Smooth muscle cell (in vitro differentiated cells): ENCODE results near the gene CFAP77. TPM values are rescaled to one million over a fixed set of nuclear protein-coding genes. Genes with fewer than 3 reads are reported as not detected.

Experiments
- DNase-seq: peaks from one replicate; lab custom pipeline; 2025; ENCODE audit not compliant: unreplicated experiment; lab: John Stamatoyannopoulos, UW
- H2AFZ ChIP-seq: fragments of 200-600 bp; sonication (generic); 2 replicates; pipeline ENCODE4 v1.6.0; 2016; ENCODE audit warnings: antibody characterized with exemption, low read depth, mild to moderate bottlenecking
- H3F3A ChIP-seq: fragments of 200-600 bp; sonication (generic); 2 replicates; pipeline ENCODE4 v1.6.0; 2017; ENCODE audit warnings: antibody characterized with exemption, low read depth
- H3K27ac ChIP-seq: fragments of 200-600 bp; sonication (generic); 2 replicates; pipeline ENCODE4 v1.5.1; 2016; ENCODE audit warnings: low read depth, mild to moderate bottlenecking
- H3K27me3 ChIP-seq: fragments of 200-600 bp; sonication (generic); 2 replicates; pipeline ENCODE4 v1.6.1; 2016; ENCODE audit warnings: low read depth, mild to moderate bottlenecking
- H3K36me3 ChIP-seq: fragments of 200-600 bp; sonication (generic); 2 replicates; pipeline ENCODE4 v1.5.1; 2016; ENCODE audit warnings: low read depth
- H3K4me1 ChIP-seq: fragments of 200-600 bp; sonication (generic); 2 replicates; pipeline ENCODE4 v1.5.1; 2016; ENCODE audit warnings: low read depth
- H3K4me2 ChIP-seq: fragments of 200-600 bp; sonication (generic); 2 replicates; pipeline ENCODE4 v1.6.0; 2016; ENCODE audit warnings: mild to moderate bottlenecking
- H3K4me3 ChIP-seq: fragments of 200-600 bp; sonication (generic); 2 replicates; pipeline ENCODE4 v1.5.1; 2016; ENCODE audit warnings: mild to moderate bottlenecking
- H3K79me2 ChIP-seq: fragments of 200-600 bp; sonication (generic); 2 replicates; pipeline ENCODE4 v1.6.0; 2016; ENCODE audit warnings: low read depth, mild to moderate bottlenecking
- H3K9ac ChIP-seq: fragments of 200-600 bp; sonication (generic); 2 replicates; pipeline ENCODE4 v1.6.0; 2016; ENCODE audit warnings: low read depth
- H3K9me3 ChIP-seq: fragments of 200-600 bp; sonication (generic); replicated peaks from 2 replicates; pipeline ENCODE4 v1.5.1; 2016; ENCODE audit warnings: low read depth
- H4K20me1 ChIP-seq: fragments of 200-600 bp; sonication (generic); 2 replicates; pipeline ENCODE4 v1.6.0; 2016; ENCODE audit warnings: low read depth
- CTCF ChIP-seq: fragments of 200-600 bp; sonication (generic); IDR thresholded peaks from 2 replicates; pipeline ENCODE4 v1.5.1; 2017; ENCODE audit warnings: borderline replicate concordance, mild to moderate bottlenecking, antibody characterized with exemption; ENCODE audit not compliant: insufficient read depth, poor library complexity, severe bottlenecking
- WGBS: methylation state at CpG from one replicate; pipeline ENCODE4 v1.1.7; 2016; ENCODE audit warnings: low lambda C conversion rate; 5-methylcytosine and 5-hydroxymethylcytosine counted together
- polyA plus RNA-seq: library from polyadenylated mRNA; unstranded; fragments of >200 nt; fragmentation: Nextera tagmentation; extraction: Ambion mirVana; gene quantifications from 2 replicates; pipeline ENCODE4 v1.2.1, GENCODE V29; 2016
- total RNA-seq: library from RNA; depleted of rRNA; stranded (reverse); fragments of >200 nt; gene quantifications from 2 replicates; pipeline ENCODE4 v1.2.3, GENCODE V29; 2014

The CFAP77 gene
- total and polyA plus RNA-seq, 2 experiments from 2014 or later: 0.31 TPM; not detected in 1

GRCh38 chr9:132520612-132521011, 110.6 kb downstream of the CFAP77 start:
- no peaks in the 10 kb centered on the region for H3F3A ChIP-seq
- peaks cover 6% of the 10 kb centered on the region for H3K27me3 ChIP-seq
- H3K27ac ChIP-seq: no peak overlapping the region
- no peak overlapping the region for H3K9ac ChIP-seq
- no peaks in the 10 kb centered on the region for H3K36me3 ChIP-seq
- no peak overlapping the region for H2AFZ ChIP-seq
- 86% methylated on average over 5 of the region's 5 CpGs for WGBS
- H3K79me2 ChIP-seq: no peaks in the 10 kb centered on the region
- no peaks in the 10 kb centered on the region for H4K20me1 ChIP-seq
- H3K4me2 ChIP-seq: no peak overlapping the region
- no peaks in the 10 kb centered on the region for H3K4me1 ChIP-seq
- DNase-seq: no peak
- no peak for TF ChIP-seq CTCF
- no peaks in the 10 kb centered on the region for H3K9me3 ChIP-seq
- no peak overlapping the region for H3K4me3 ChIP-seq

- Histone ChIP-seq H3K9me3 (no peaks in the 10 kb centered on the region), H3K4me2 (no peak overlapping the region), H3K79me2 (no peaks in the 10 kb centered on the region), H3K9ac (no peak overlapping the region), H4K20me1 (no peaks in the 10 kb centered on the region), H3K4me3 (no peak overlapping the region), H3K27me3 (peaks cover 5% of the 10 kb centered on the region), H3K4me1 (no peaks in the 10 kb centered on the region), H2AFZ (no peak overlapping the region), H3K27ac (no peak overlapping the region), H3F3A (no peaks in the 10 kb centered on the region), H3K36me3 (no peaks in the 10 kb centered on the region)
- no peak for DNase-seq
- TF ChIP-seq CTCF: no peak
- 87% methylated on average over 5 of the region's 5 CpGs for WGBS
Observed at GRCh38 chr9:132525308-132526023, 115.5 kb downstream of the CFAP77 start.

DNA sequence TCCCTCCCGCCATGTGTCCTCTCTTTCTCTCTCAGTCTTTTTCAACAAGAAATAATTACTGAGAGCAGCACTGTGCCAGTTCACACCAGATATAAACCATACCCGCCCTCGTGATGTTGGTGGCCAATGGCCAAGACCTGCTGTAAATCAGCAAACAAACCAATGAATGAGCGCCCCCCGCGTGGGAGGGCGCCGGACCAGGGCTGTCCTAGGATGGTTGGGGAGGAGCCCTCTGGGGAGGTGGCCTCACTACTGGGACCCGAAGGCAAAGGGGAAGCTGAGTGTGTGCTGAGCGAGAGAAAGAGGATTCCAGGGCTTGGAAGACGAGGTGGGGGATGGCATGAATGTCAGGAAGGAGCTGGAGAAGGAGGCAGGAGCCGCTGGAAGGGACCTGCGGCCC, 121.2 kb downstream of the CFAP77 start:
- no peak for TF ChIP-seq CTCF
- H3F3A ChIP-seq: no peaks in the 10 kb centered on the region
- no peaks in the 10 kb centered on the region for H3K79me2 ChIP-seq
- no peaks in the 10 kb centered on the region for H4K20me1 ChIP-seq
- no peaks in the 10 kb centered on the region for H3K4me1 ChIP-seq
- 75% methylated on average over 13 of the region's 13 CpGs for WGBS
- H3K27ac ChIP-seq: no peak overlapping the region
- H2AFZ ChIP-seq: no peak overlapping the region
- no peak for DNase-seq
- no peak overlapping the region for H3K4me2 ChIP-seq
- no peaks in the 10 kb centered on the region for H3K36me3 ChIP-seq
- no peak overlapping the region for H3K4me3 ChIP-seq
- peaks cover 6% of the 10 kb centered on the region for H3K27me3 ChIP-seq
- H3K9me3 ChIP-seq: no peaks in the 10 kb centered on the region
- H3K9ac ChIP-seq: no peak overlapping the region
